GM18520 (cell line): ENCODE data around the gene CRYGS.
"Not testable (repeated sequence)": the region's sequence is repeated elsewhere in the genome, so short reads cannot be mapped to it uniquely, and the experiment has no call there.

Source experiments
- ATAC-seq: cut with Tn5 transposase; IDR thresholded peaks from one replicate; pipeline ENCODE4 v1.9.1; 2021; ENCODE audit not compliant: unreplicated experiment

CRYGS gene

DNA sequence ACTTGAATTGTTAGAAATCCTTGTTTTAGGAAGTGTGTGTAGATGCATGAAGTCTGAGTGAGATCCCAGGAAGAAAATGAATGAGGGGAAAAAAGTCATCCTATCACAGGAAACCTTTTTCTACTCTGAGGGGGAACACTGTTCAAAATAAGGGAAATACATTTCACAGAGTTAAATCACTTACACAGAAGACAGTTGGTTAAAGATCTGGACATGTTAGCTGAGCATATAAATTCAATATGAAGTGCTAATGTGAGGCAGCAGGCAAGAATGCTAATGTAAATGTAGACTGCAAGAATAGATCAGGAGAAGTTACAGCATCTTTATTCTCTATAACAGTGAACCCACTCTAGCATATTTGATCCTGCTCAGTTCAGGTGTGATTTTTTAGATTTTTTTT, 20.4 kb upstream of the CRYGS start:
- no peak for ATAC-seq

DNA sequence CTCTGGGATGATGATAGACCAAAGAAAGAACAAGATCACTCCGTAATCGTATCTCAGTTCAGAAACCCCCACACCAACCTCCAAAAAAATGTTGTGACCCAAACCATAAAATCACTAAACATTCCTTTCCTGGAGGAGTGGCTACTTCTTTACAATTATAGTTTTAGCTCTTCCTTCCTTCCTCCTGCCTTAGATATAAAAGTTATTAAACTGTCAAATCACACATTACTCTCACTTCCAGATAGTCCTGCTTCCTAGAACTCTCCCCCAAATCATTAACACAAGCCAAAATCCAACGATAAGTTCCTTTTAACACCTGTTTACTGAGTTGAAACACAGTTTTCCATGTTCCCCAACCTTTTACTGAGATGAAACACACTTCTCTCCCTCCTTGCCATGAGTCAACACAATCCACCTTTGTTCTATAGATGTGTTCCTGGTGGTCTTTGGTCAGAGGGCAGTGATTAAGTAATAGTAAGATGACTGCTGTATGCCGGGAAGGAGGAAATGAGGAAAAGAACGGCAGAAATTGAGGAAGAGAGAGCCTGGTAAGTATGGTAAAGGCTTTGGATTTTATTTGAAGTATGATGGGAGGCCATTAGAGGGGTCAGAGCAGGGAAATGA, 8.3 kb upstream of the CRYGS start:
- ATAC-seq = no peak

DNA sequence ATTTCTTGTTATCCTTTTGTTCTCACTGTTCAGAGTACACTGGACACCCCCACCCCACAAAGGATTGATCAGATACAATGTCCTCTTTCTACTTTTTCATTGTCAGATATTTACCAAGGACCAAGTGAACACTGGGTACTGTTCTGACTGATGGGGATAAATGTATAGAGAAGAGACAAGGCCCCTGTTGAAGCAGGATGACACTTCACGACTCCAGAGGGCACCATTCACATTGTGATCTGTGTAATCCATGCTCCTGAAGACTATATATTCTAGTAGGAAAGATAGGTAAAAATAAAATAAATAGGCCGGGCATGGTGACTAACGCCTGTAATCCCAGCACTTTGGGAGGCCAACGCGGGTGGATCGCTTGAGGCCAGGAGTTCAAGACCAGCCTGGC, 7.2 kb upstream of the CRYGS start:
- no peak for ATAC-seq

DNA sequence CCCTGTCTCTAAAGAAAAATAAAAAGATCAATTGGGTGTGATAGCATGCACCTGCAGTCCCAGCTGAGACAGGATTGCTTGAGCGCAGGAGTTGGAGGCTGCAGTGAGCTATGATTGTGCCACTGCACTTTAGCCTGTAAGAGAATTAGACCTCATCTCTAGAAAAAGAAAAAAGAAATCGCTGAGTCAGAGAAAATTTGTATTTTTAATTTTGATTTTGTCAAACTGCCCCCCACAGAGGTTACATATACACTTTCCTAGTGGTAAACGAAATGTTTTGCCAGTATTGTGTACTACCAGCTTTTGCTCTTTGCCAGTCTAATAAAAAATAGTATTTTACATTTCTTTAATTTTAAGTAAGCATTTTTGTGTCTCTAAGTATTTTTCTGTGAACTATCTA, 5.3 kb upstream of the CRYGS start:
- no peak for ATAC-seq

DNA sequence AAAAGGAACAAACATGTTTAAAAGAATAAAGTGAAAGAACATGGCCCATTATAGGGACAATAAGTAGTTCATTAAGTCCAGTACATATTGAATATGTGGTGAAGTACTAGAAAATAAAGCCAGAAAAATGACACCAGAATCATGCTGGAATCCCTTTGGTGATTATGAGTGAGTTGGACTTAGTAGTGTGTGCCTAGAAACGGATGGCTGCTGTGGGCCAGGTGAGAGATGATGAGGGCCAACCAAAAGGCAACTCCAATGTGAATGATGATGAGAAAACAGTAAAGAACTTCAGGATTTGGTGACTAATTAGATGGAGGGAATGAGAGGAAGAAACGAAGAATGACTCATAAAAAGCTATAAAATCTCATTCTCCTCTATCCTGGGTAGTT, 3.3 kb downstream of the CRYGS start:
- no peak for ATAC-seq

DNA sequence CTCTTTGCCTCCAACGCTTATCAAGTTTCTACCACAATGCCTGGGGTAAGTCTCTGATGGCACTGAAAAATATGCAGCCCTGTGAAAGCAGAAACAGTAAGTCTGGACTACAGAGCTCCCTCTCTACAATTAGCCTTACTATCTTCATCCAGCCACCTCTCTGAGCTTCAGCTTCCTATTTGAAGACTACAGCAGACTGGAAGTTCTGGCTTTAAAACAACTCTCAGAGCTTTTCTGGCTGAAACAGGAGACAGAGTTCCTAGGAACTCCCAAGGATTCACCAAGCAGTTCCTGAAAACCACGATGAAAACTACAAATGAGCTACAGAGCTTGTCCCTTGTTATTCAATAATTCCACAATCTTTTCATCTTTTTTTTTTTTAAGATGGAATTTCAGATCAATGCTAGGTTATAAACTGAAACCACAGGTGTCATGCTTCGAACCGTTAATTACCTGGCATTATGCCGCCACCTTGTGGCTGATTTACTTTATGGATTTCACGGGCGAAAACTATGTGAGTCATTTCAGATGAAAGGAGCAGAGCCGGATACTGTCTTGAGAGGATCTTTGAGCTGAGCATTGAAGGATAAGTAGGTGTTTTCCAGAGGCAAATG, 3.9 kb downstream of the CRYGS start:
- ATAC-seq = peak; percentile 39

DNA sequence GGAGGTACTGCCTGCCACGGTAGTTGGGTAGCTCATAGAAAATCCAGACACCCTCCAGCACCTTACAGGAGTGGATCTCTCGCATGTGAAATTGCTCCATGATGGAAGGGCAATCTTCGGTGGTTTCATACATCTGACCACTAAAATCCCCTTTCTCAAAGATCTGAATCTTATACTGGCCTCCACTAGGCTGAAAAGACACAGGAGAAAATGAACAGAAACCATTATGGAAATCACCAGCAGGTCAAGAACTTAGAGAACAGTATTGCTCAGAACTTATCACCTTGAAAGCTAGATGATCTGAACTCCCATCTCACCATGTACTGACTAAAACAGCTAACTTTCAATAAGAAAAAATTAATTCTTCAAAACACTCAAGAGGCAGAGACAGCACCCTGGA, 5.4 kb downstream of the CRYGS start:
- ATAC-seq = peak; percentile 30

DNA sequence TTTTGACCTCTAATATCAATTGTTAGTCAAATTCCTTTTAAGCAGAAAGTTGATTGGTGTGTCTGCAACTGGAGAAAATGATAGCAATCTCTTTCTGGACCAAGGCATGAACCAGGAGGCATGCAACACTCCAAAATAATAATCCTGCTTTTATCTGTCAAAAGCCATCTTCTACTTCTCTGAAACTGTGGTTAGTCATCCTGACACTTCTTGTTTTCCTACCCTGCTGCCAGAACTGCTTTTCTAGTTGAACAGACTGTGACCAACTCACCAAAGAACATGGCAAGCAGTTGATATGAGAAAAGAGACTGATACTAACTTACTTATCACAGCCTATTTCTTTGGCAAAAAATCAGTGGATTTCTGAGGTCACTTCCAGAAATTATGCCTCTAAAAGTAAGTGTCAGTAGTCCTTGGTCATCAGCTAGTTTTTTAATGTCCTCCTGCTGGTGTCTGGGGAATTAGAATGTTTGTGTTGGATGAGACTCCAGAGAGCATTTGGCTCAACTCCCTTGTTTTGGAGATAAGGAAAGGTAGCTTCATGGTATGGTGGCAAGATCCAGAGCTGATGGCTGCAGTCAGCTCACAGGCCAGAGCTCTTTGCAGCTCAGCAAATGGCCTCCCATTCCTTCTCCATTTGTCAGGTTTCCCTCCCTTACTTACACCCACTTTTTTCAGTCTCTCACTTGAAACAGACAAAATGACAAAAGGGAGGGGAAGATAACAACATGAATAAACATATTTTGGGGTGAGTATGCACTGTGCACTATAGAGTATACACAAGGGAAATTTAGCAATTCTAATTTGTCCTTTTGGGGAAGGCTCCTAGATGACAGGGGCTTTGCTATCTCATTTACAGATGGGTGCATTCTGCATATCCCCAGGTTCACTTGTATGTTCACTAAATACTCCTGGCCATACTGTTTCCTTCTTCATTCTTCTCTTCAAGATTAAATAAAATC, 7.0 kb downstream of the CRYGS start:
- no peak for ATAC-seq

DNA sequence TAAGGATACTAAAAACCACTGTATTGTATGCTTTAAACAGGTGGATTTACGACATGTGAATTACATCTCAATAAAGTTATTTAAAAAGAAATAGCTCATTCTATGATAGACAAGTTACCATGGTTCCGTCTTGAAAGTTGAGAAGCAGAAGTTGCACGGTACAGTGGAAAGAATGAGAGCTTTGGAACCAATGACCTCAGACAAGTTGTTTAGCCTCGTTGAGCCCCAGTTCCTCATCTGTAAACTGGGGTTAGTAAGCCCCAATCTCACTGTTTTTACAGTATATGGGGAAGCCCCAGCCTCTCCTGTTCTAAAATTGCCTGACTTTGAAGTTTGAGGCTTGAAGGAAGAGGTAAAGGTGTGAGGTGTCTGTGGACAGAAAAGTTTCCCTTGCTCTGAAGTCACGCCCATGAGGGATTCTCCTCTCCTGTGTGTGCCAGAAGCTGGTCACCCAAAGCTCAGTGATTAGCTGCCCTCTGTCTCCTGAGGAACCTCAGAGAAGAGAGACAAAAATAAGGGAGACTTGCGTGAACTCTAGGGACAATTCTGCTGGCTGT, 10.0 kb downstream of the CRYGS start:
- ATAC-seq = peak; percentile 71

DNA sequence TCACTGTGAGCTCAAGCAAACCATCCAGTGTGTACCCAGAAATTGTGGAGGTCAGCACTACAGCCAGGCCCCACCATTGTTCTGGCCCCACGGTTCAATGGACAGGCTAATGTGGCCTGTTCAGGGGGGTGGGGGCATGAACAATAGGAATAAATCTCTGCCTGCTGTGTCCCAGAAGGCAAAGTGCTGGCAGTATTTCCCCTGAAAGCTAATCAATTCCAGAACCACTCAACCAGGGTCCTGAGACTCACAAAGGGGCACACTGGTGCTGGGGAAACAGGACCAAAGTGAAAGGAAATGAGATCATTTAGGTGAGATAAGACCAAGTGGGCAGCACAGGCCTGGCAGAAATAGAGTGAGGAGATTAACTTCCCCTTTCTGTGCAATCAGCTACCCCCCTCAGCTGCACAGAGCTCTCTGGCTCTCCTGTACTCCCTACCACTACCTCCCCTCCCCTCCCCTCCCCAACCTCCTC, 11.5 kb downstream of the CRYGS start:
- ATAC-seq = peak; percentile 32

DNA sequence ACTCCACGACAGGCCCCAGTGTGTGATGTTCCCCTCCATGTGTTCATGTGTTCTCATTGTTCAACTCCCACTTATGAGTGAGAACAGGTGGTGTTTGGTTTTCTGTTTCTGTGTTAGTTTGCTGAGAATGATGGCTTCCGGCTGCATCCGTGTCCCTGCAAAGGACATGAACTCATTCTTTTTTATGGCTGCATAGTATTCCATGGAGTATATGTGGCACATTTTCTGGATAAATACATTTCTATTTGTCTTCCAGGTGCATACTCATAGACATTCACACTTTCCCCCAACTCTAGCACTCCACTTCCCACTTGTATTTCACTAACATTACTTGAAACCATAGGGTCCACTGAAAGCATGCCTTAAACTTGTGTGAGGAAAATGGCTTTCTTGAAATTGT, 12.5 kb downstream of the CRYGS start:
- ATAC-seq = not testable (repeated sequence)

DNA sequence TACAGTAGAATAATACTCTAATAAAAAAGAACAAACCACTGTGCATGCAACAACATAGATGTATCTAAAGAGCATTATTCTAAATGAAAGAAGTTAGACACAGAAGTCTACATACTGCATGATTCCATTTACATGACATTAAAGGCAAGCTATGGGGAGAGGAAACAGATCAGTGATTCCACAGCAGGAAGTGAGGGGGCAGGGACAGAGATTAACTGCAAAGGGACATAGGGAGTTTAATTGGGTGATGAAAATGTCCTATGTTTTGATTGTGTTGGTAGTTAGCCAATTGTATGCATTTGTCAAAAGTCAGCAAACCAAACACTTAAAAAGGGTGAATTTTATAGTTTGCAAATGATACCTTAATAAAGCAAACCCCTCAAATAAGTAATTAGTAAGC, 13.8 kb downstream of the CRYGS start:
- no peak for ATAC-seq

DNA sequence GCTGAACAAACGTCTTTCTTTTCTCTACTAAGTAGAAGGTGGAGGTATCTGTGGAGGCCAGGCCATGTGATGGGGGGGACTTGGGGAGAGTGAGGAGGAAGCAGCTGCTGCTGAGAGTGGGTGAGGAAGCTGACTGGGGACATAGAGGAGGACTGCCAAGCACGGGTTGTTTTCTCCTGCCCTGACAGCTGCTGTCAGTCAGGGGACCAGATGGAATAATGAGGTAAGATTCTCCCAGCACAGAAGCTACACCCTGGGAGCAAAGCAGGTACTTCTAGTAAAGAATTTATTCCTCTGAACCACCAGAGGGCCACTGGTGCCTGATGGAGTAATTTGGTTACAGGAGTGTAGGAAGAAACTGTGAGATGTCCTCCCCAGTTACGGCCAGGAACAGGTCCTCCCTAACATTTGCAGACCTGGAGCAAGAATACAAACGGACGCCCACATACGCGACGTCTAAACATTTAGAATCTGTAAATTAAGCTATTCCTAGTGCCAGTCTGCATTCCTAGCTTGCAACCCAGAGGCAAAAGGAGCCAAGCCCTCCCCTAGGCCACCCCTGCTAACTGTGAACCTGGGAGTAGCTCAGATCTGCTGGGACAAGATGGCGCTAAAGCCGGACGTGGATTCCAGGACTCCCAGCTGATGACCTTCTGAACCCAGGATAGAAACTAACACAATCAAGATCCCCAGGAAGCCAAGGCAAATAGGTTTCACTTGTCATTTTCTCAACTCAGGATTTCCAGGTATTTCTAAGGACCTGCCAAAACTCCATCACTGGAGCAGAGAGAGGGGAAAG, 14.8 kb downstream of the CRYGS start:
- ATAC-seq = no peak

DNA sequence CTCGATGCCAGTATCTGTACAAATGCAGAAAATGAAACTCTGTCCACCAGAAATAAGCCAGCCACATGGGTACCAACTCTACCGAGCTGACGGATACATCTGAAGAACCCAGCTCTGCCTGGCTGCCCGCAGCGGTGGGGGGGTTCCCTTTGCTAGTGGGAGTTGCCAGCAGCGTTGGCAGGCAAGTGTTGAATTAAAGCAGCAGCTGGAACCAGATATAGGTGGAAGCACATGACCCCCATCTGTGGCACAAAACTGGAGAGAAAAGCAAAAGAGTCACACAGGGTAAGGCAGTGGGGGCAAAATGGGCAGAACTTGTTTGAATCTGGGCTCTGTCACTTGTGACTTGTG, 17.9 kb downstream of the CRYGS start:
- peak; percentile 32 for ATAC-seq

DNA sequence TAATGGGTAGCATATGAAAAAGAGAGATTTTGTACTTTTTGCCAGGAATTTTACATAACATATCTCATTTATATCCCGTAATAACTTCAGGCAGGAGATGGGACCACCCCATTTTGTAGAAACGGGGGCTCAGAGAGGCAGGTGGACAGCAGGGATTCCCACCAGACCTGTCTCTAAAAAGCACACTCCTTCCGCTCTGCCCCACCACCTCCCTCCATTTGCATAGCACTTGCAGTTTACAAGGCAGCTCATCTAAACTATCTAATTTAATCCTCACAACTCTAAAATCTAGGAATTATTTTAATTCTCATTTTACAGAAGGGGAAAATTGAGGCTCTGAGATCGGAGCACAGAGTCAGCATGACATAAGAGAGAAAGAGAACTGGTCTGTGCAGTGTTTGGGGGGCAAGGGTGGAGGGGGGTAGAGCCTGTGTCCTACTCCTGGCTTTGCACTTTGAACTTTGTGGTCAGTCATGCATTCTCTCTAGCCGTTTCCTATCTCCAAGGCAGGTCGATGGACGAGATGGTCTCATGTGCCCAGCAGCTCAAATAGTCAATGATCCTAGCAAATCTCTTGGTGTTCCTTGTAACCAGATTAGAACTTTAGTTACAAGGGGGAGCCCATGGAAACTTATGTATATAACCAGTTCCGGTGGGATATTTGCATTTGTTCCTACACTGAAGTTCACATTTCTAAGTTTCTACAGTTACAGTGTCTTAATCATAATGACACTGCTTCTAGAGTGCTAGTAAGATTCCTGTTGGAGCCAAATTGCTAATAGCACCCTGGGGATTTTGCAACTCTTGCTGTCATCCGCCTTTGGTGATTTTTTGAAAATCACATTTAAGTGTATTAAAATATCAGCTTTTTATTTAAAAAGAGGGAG, 18.6 kb downstream of the CRYGS start:
- peak; percentile 18 for ATAC-seq

DNA sequence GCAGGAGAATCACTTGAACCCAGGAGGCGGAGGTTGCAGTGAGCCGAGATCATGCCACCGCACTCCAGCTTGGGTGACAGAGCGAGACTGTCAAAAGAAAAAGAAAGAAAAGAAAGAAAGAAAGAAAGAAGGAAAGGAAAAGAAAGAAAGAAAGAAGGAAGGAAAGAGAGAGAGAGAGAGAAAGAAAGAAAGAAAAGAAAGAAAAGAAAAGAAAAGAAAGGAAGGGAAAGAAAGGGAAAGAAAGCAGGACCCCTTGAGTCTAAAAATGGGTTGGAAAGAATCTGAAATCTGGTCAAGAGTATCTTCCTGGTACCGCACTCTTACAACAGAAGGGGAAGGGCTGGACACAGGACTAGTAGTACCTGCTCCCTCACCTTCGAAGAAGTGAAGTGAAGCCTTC, 19.6 kb downstream of the CRYGS start:
- ATAC-seq = no peak

DNA sequence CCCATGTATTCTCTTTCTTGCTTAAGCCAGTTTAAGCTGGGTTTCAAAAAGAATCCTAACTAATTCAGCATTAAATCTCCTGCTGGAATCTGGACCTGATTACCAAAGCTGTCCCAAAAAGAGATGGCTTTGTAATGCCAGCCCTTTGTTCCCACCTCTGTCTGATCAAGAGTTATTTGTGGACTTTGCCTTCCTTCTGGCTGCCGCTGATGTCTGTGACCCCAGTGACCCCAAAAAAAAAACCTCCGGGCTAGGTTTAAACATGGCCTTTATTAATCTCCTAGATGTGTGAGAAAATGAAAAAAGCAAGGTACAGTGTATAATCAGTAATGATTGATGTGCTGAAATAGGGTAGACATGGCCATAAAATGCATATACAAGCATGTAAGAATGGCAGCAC, 20.7 kb downstream of the CRYGS start:
- ATAC-seq = no peak

DNA sequence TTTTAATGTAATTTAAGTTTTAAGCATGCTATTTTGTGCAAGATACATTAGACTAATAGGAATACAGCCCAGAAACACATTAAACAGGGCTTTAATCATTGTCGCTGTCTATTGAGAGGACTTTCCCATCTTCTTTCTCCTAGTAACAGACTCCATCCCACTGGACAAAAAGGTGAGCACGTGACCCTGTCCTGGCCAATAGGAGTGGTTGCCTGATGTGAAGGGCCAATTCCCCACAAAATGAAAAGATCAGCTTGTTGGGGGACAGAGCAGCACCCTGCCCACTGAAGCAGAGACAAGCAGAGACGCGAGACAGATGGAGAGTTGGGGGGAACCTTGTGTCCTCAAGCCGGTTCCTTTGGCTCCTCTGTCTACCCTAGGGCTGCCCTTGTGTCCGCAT, 21.2 kb downstream of the CRYGS start:
- no peak for ATAC-seq

DNA sequence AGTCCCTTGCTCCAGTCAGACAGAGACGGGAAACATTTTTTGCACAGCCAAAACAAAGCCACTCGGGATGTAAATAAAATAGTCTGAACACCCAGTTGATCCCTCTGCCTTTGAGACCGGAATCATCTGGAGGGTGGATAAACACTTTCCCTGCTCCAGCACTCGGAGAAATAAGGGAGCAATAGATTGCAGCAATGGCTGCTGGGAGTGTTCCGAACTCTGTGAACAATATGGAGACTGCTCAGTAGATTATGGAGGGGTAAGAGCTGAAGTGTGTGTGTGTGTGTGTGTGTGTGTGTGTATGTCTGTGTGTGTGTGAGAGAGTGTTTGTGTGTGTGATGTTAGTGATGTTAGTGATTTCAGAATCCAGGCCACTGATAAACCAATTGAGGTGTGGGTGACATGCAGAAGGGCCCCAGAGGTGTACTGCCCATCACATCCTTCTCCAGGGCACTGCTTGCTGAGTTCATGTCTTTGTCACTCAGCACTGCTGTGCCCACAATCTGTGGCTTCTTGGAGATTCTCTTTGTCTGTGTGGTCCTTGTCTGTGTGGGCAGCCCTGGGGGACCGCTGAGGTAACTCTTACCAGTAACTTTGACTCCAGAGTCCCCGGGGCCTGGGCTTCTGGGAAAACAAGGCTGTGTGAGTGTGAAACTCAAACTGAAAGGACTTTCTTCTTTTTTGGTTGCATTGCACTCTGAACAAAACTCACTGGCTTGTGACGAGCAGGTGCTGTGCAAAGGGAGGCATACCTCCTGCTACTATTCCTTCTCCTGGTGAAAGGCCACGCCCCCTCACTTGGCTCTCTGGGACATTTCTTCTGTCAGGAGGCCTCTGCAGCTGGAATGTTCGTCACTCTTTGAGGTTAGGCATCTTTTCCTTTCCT, 23.0 kb downstream of the CRYGS start:
- peak; percentile 29 for ATAC-seq
